ENCODE results near the gene BRPF1.

BRPF1 gene

GRCh38 chr3:9703240-9703639 is 28.3 kb upstream of the BRPF1 start:
- H3K4me1 ChIP-seq (ENCODE audit: control insufficient read depth, insufficient read depth, low read length): no peaks in the 10 kb centered on the region
- H3K36me3 ChIP-seq (ENCODE audit: control insufficient read depth, insufficient read depth, low read length): peaks cover 30% of the 10 kb centered on the region
- no peak overlapping the region for H3K9ac ChIP-seq (ENCODE audit: low read length)
- peaks cover 27% of the 10 kb centered on the region for H3K27me3 ChIP-seq (ENCODE audit: control insufficient read depth, insufficient read depth, low read length)
- H3K9me3 ChIP-seq (ENCODE audit: control insufficient read depth, insufficient read depth, low read depth, low read length): no peaks in the 10 kb centered on the region
- no peak overlapping the region for H3K27ac ChIP-seq (ENCODE audit: low read depth, low read length)
- no peak overlapping the region for H3K4me3 ChIP-seq (ENCODE audit: low read depth, low read length)

DNA sequence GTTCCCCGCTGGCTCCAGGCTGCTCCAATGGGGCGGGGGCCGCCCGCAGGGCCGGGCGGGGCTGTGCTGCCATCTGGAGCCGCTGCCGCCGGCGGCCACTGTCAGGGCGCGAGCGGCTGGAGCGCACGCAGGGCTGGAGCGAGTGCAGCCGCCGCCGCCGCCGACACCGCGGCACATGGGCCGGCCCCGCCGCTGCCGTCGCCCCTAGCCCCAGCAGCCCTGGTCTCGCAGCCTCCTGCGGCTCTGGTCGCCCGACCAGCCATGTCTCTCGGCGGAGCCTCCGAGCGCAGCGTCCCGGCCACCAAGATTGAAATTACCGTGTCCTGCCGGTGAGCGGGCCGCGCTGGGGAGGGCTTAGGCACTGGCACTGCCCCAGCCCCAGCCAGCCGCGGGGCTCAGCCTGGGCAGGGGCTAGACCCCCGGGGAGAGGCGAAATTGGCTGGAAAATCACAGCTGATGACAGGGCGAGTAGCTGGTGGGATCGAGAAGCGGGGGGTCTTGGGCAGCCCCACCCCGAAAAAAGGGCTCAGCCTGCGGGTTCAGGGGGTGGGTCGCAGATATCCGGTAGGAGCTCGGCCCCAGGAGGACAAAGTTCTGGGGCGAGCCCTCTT is 27.7 kb upstream of the BRPF1 start, which contains the start of gene CPNE9:
TSS of gene CPNE9 (plus strand) at position 98 of the 611 bp plus-strand sequence. CDS start at position 262, 164 bp downstream.
- H3K36me3 ChIP-seq (ENCODE audit: control insufficient read depth, insufficient read depth, low read length): peaks cover 26% of the 10 kb centered on the region
- no peaks in the 10 kb centered on the region for H3K4me1 ChIP-seq (ENCODE audit: control insufficient read depth, insufficient read depth, low read length)
- H3K9ac ChIP-seq (ENCODE audit: low read length): no peak within 1 kb of the TSS
- peak within 1 kb of the TSS; percentile 74 for H3K4me3 ChIP-seq (ENCODE audit: low read depth, low read length)
- H3K9me3 ChIP-seq (ENCODE audit: control insufficient read depth, insufficient read depth, low read depth, low read length): no peaks in the 10 kb centered on the region
- H3K27me3 ChIP-seq (ENCODE audit: control insufficient read depth, insufficient read depth, low read length): peaks cover 27% of the 10 kb centered on the region
- H3K27ac ChIP-seq (ENCODE audit: low read depth, low read length): no peak within 1 kb of the TSS

GRCh38 chr3:9704347-9705322 is 26.9 kb upstream of the BRPF1 start:
- Histone ChIP-seq H3K9ac (ENCODE audit: low read length) (no peak overlapping the region), H3K4me1 (ENCODE audit: control insufficient read depth, insufficient read depth, low read length) (no peaks in the 10 kb centered on the region), H3K9me3 (ENCODE audit: control insufficient read depth, insufficient read depth, low read depth, low read length) (no peaks in the 10 kb centered on the region), H3K27me3 (ENCODE audit: control insufficient read depth, insufficient read depth, low read length) (peaks cover 27% of the 10 kb centered on the region), H3K36me3 (ENCODE audit: control insufficient read depth, insufficient read depth, low read length) (peaks cover 22% of the 10 kb centered on the region), H3K27ac (ENCODE audit: low read depth, low read length) (no peak overlapping the region), H3K4me3 (ENCODE audit: low read depth, low read length) (peak overlapping the region; percentile 74)

DNA sequence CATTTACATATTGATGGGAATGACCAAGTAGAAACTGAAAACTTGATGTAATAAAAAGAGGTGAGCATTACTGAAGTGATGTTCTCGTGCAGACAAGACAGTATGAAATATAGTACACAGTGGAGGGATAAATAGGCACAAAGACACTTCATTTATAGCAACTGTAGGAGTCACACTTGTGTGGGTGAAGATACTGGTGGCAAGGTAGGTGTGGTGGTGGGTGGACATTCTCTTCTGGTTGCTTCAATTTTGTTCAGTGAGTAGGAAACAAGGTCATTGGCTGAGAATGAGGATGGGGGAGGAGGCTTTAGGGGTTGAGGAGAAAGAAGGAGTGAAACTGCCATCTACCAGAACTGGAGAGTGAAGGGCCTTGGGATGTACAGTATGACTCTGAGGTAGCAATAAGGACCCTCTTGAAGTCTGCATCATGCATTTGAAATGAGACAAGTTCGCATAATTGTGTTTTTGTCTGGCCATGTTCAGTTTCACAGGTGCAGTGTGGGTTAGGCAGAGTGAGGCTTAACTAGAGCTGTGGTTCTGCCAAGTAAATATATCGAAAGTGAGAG is 21.3 kb upstream of the BRPF1 start:
- Histone ChIP-seq H3K4me3 (ENCODE audit: low read depth, low read length) (no peak overlapping the region), H3K9ac (ENCODE audit: low read length) (no peak overlapping the region), H3K27ac (ENCODE audit: low read depth, low read length) (no peak overlapping the region), H3K9me3 (ENCODE audit: control insufficient read depth, insufficient read depth, low read depth, low read length) (no peaks in the 10 kb centered on the region), H3K27me3 (ENCODE audit: control insufficient read depth, insufficient read depth, low read length) (peaks cover 16% of the 10 kb centered on the region; the same call in 1 of the 2 replicates), H3K36me3 (ENCODE audit: control insufficient read depth, insufficient read depth, low read length) (no peaks in the 10 kb centered on the region), H3K4me1 (ENCODE audit: control insufficient read depth, insufficient read depth, low read length) (no peaks in the 10 kb centered on the region)

GRCh38 chr3:9712415-9712814 is 19.1 kb upstream of the BRPF1 start:
- Histone ChIP-seq H3K9me3 (ENCODE audit: control insufficient read depth, insufficient read depth, low read depth, low read length) (no peaks in the 10 kb centered on the region), H3K4me1 (ENCODE audit: control insufficient read depth, insufficient read depth, low read length) (no peaks in the 10 kb centered on the region), H3K4me3 (ENCODE audit: low read depth, low read length) (no peak overlapping the region), H3K36me3 (ENCODE audit: control insufficient read depth, insufficient read depth, low read length) (no peaks in the 10 kb centered on the region), H3K27ac (ENCODE audit: low read depth, low read length) (no peak overlapping the region), H3K9ac (ENCODE audit: low read length) (no peak overlapping the region), H3K27me3 (ENCODE audit: control insufficient read depth, insufficient read depth, low read length) (peaks cover 10% of the 10 kb centered on the region; the same call in 1 of the 2 replicates)

DNA sequence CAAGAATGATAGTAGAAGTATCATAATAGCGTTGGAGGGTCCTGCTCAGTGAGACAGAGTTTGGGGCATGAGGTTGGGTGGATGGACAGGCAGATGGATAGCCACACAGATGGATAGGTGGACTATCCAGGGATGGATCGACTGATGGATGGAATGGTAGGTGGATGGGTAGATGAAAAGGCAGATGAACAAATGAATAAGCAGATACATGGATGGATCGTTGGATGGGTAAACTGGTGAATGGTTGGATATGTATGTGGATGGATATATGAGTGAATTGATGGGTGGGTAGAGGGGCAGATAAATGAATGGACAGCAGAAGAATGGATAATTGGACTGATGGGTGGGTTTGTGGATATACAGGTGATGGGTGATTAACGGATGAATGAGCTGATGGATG is 18.4 kb upstream of the BRPF1 start:
- no peaks in the 10 kb centered on the region for H3K36me3 ChIP-seq (ENCODE audit: control insufficient read depth, insufficient read depth, low read length)
- H3K27me3 ChIP-seq (ENCODE audit: control insufficient read depth, insufficient read depth, low read length): peaks cover 10% of the 10 kb centered on the region; the same call in 1 of the 2 replicates
- H3K27ac ChIP-seq (ENCODE audit: low read depth, low read length): no peak overlapping the region
- no peak overlapping the region for H3K9ac ChIP-seq (ENCODE audit: low read length)
- no peaks in the 10 kb centered on the region for H3K9me3 ChIP-seq (ENCODE audit: control insufficient read depth, insufficient read depth, low read depth, low read length)
- H3K4me1 ChIP-seq (ENCODE audit: control insufficient read depth, insufficient read depth, low read length): no peaks in the 10 kb centered on the region
- H3K4me3 ChIP-seq (ENCODE audit: low read depth, low read length): no peak overlapping the region

GRCh38 chr3:9715136-9715535 is 16.4 kb upstream of the BRPF1 start:
- no peaks in the 10 kb centered on the region for H3K36me3 ChIP-seq (ENCODE audit: control insufficient read depth, insufficient read depth, low read length)
- peaks cover 10% of the 10 kb centered on the region; the same call in 1 of the 2 replicates for H3K27me3 ChIP-seq (ENCODE audit: control insufficient read depth, insufficient read depth, low read length)
- H3K4me1 ChIP-seq (ENCODE audit: control insufficient read depth, insufficient read depth, low read length): no peaks in the 10 kb centered on the region
- H3K9ac ChIP-seq (ENCODE audit: low read length): no peak overlapping the region
- H3K27ac ChIP-seq (ENCODE audit: low read depth, low read length): no peak overlapping the region
- no peak overlapping the region for H3K4me3 ChIP-seq (ENCODE audit: low read depth, low read length)
- H3K9me3 ChIP-seq (ENCODE audit: control insufficient read depth, insufficient read depth, low read depth, low read length): no peaks in the 10 kb centered on the region

- no peaks in the 10 kb centered on the region for H3K4me1 ChIP-seq (ENCODE audit: control insufficient read depth, insufficient read depth, low read length)
- no peaks in the 10 kb centered on the region for H3K9me3 ChIP-seq (ENCODE audit: control insufficient read depth, insufficient read depth, low read depth, low read length)
- H3K27ac ChIP-seq (ENCODE audit: low read depth, low read length): no peak overlapping the region
- H3K9ac ChIP-seq (ENCODE audit: low read length): no peak overlapping the region
- no peaks in the 10 kb centered on the region for H3K36me3 ChIP-seq (ENCODE audit: control insufficient read depth, insufficient read depth, low read length)
- peaks cover 10% of the 10 kb centered on the region; the same call in 1 of the 2 replicates for H3K27me3 ChIP-seq (ENCODE audit: control insufficient read depth, insufficient read depth, low read length)
- H3K4me3 ChIP-seq (ENCODE audit: low read depth, low read length): no peak overlapping the region
These were observed 15.6 kb upstream of the BRPF1 start for GRCh38 chr3:9715764-9716437.

DNA sequence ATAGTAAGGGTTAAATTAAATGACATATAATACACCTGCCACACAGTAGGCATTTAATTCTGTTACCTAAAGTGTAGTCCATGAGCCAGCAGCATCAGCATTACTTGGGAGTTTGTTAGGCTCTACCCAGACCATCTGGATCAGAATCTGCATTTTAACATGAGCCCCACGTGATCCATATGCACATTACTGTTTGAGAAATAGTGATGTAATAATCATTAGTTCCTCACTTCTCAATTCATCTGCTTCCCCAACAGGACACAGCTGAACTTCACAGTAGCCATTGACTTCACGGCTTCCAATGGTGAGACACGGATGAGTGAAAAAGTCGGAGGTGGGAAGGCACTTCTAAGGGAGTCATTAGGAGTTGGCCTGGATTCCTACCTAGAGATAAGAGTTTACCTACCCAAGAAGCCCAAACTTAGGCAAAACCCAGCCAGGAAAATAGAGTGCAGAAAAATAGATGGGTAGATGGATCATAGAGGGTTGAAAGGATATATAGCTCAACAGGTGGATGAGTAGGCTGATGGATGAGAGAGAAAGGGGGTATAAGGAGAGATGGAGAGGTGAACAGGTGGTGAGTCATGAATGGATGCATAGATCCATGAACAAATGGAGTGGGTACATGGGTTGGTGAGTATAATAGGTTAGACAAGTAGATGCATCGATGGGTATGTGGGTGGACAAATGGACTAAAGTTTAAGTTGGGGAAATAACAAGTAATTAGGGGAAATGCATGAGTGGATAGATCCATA is 14.6 kb upstream of the BRPF1 start:
- no peaks in the 10 kb centered on the region for H3K36me3 ChIP-seq (ENCODE audit: control insufficient read depth, insufficient read depth, low read length)
- H3K4me1 ChIP-seq (ENCODE audit: control insufficient read depth, insufficient read depth, low read length): no peaks in the 10 kb centered on the region
- no peak overlapping the region for H3K27ac ChIP-seq (ENCODE audit: low read depth, low read length)
- H3K27me3 ChIP-seq (ENCODE audit: control insufficient read depth, insufficient read depth, low read length): peaks cover 10% of the 10 kb centered on the region; the same call in 1 of the 2 replicates
- no peaks in the 10 kb centered on the region for H3K9me3 ChIP-seq (ENCODE audit: control insufficient read depth, insufficient read depth, low read depth, low read length)
- no peak overlapping the region for H3K9ac ChIP-seq (ENCODE audit: low read length)
- H3K4me3 ChIP-seq (ENCODE audit: low read depth, low read length): no peak overlapping the region

GRCh38 chr3:9717563-9717962 is 14.0 kb upstream of the BRPF1 start:
- no peaks in the 10 kb centered on the region for H3K36me3 ChIP-seq (ENCODE audit: control insufficient read depth, insufficient read depth, low read length)
- H3K27ac ChIP-seq (ENCODE audit: low read depth, low read length): no peak overlapping the region
- H3K4me1 ChIP-seq (ENCODE audit: control insufficient read depth, insufficient read depth, low read length): no peaks in the 10 kb centered on the region
- H3K4me3 ChIP-seq (ENCODE audit: low read depth, low read length): no peak overlapping the region
- H3K9me3 ChIP-seq (ENCODE audit: control insufficient read depth, insufficient read depth, low read depth, low read length): no peaks in the 10 kb centered on the region
- peaks cover 8% of the 10 kb centered on the region; the same call in 1 of the 2 replicates for H3K27me3 ChIP-seq (ENCODE audit: control insufficient read depth, insufficient read depth, low read length)
- H3K9ac ChIP-seq (ENCODE audit: low read length): no peak overlapping the region

Data from HUES6 (cell line).